BLaER1 (cell line): ENCODE results near the gene JAG2.
A peak's percentile ranks its signal among the peaks of the same experiment; 100 is the strongest.

Experiments used
- H3K27ac ChIP-seq: shearing (Covaris generic); formaldehyde crosslinking; 2 replicates; pipeline ENCODE4 v1.8.1; 2022
- H3K27me3 ChIP-seq: shearing (Covaris generic); formaldehyde crosslinking; 2 replicates; pipeline ENCODE4 v1.8.1; 2022
- H3K36me3 ChIP-seq: shearing (Covaris generic); formaldehyde crosslinking; 2 replicates; pipeline ENCODE4 v1.8.1; 2022
- H3K4me1 ChIP-seq: shearing (Covaris generic); formaldehyde crosslinking; 2 replicates; pipeline ENCODE4 v1.8.1; 2022
- H3K4me2 ChIP-seq: shearing (Covaris generic); formaldehyde crosslinking; 2 replicates; pipeline ENCODE4 v1.8.1; 2022
- H3K4me3 ChIP-seq: shearing (Covaris generic); formaldehyde crosslinking; 2 replicates; pipeline ENCODE4 v1.8.1; 2022
- H3K9ac ChIP-seq: shearing (Covaris generic); formaldehyde crosslinking; 2 replicates; pipeline ENCODE4 v1.8.1; 2022
- H3K9me3 ChIP-seq: shearing (Covaris generic); formaldehyde crosslinking; 2 replicates; pipeline ENCODE4 v1.8.1; 2022
- H4K20me1 ChIP-seq: shearing (Covaris generic); formaldehyde crosslinking; 2 replicates; pipeline ENCODE4 v1.8.1; 2022
- Cebpa-rat ChIP-seq: shearing (Covaris generic); IDR thresholded peaks from 2 replicates; pipeline ENCODE4 v1.8.1; 2022

The JAG2 gene

DNA sequence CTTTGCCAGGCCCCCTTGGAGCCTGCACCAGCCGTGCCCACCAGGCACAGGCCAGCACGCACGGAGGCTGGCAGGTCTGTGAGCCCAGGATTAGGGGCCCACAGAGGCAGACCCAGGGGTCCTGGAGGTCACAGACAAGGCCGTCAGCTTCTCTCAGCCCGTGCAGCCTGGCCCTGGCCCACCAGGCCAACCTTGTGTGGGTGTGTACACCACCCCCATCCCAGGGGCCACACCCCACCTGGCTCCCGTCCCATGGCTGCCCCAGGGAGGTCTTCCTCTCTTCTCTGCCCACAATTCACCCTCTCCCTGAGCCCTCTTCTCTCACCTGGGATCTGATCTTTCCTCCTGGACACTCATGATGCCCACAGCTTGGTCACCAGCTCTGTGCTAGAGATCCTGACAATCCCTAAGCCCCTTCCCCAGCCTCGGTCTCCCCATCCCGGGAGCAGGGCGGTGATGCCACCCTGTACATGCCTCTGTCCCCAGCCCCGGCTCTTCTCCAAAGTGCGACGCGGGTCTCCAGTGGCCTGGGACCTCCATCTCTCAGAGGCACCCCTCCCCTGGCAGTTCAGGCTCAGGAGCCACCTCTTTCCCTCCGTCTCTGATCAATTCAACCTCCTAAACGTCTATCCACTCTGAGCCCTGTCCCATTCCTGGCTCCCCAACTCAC lies 72.2 kb downstream of the JAG2 start:
- TF ChIP-seq Cebpa-rat, result no peak
- no peak overlapping the region for H3K4me2 ChIP-seq
- H3K4me1 ChIP-seq, result peaks cover 62% of the 10 kb centered on the region
- H3K9ac ChIP-seq, result no peak overlapping the region
- peaks cover 42% of the 10 kb centered on the region for H4K20me1 ChIP-seq
- H3K4me3 ChIP-seq, result no peak overlapping the region
- H3K36me3 ChIP-seq, result peaks cover 54% of the 10 kb centered on the region
- H3K27me3 ChIP-seq, result no peaks in the 10 kb centered on the region
- H3K27ac ChIP-seq, result no peak overlapping the region
- peaks cover 29% of the 10 kb centered on the region for H3K9me3 ChIP-seq

- Histone ChIP-seq H3K9me3 (peaks cover 19% of the 10 kb centered on the region), H3K4me3 (no peak overlapping the region), H3K27ac (no peak overlapping the region), H3K9ac (no peak overlapping the region), H4K20me1 (peaks cover 52% of the 10 kb centered on the region), H3K27me3 (no peaks in the 10 kb centered on the region), H3K36me3 (peaks cover 43% of the 10 kb centered on the region), H3K4me1 (peaks cover 67% of the 10 kb centered on the region), H3K4me2 (peak overlapping the region; percentile 97)
- TF ChIP-seq Cebpa-rat, result no peak
These were observed 73.3 kb downstream of the JAG2 start for GRCh38 chr14:105095236-105095805.

DNA sequence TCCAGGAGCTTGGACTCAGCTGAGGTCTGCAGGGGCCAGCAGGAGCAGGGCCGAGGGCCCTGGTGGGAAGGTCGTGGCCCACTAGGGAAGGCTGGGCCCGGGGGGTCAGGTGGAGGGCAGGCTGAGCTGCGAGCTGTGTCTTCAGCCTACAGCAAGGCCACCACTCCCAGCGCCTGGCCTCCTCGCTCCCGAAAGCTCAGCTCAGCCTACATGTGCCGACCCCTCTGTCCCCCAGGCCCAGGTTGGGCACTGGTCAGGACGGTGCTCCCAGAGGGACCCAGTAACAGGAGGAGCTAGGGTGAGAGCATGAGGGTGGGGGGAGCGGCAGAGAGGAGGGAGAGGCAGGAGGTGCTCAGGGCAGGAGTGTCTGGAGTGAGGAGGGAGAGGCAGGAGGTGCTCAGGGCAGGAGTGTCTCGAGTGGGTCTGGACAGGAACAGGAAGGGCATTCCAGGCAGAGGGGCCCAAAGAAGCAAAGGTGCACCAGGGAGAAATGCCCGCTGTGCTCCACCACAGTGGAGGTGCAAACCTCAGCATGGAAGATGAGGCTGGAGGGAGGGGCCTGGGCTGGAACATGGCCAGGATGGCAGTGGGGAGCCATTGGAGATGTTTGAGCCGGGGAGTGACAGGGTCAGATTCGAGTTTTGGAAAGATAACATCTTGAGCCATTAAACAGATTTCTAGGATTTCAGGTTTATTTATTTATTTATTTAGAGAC lies 74.2 kb downstream of the JAG2 start:
- TF ChIP-seq Cebpa-rat, result no peak
- peaks cover 77% of the 10 kb centered on the region for H3K4me1 ChIP-seq
- H3K4me2 ChIP-seq, result peak overlapping the region; percentile 97
- H3K27ac ChIP-seq, result peak overlapping the region; percentile 88
- H3K27me3 ChIP-seq, result no peaks in the 10 kb centered on the region
- H3K9ac ChIP-seq, result peak overlapping the region; percentile 83
- H3K36me3 ChIP-seq, result peaks cover 34% of the 10 kb centered on the region
- H3K9me3 ChIP-seq, result peaks cover 9% of the 10 kb centered on the region; the same call in 1 of the 2 replicates
- peaks cover 62% of the 10 kb centered on the region for H4K20me1 ChIP-seq
- peak overlapping the region; percentile 77 for H3K4me3 ChIP-seq

- Histone ChIP-seq H3K4me3 (peak overlapping the region; percentile 77), H3K36me3 (peaks cover 26% of the 10 kb centered on the region), H3K9ac (peak overlapping the region; percentile 83), H3K4me2 (peak overlapping the region; percentile 97), H4K20me1 (peaks cover 69% of the 10 kb centered on the region), H3K27ac (peak overlapping the region; percentile 88), H3K9me3 (peaks cover 4% of the 10 kb centered on the region; the same call in 1 of the 2 replicates), H3K4me1 (peaks cover 82% of the 10 kb centered on the region), H3K27me3 (peaks cover 3% of the 10 kb centered on the region; the same call in 1 of the 2 replicates)
- no peak for TF ChIP-seq Cebpa-rat
These were observed 75.0 kb downstream of the JAG2 start for GRCh38 chr14:105093431-105094192.

GRCh38 chr14:105093038-105093430 lies 75.5 kb downstream of the JAG2 start:
- no peaks in the 10 kb centered on the region for H3K9me3 ChIP-seq
- peaks cover 82% of the 10 kb centered on the region for H3K4me1 ChIP-seq
- peak overlapping the region; percentile 83 for H3K9ac ChIP-seq
- peaks cover 22% of the 10 kb centered on the region for H3K36me3 ChIP-seq
- no peak for TF ChIP-seq Cebpa-rat
- peak overlapping the region; percentile 97 for H3K4me2 ChIP-seq
- peak overlapping the region; percentile 77 for H3K4me3 ChIP-seq
- H3K27ac ChIP-seq, result peak overlapping the region; percentile 88
- peaks cover 9% of the 10 kb centered on the region; the same call in 1 of the 2 replicates for H3K27me3 ChIP-seq
- peaks cover 75% of the 10 kb centered on the region for H4K20me1 ChIP-seq

DNA sequence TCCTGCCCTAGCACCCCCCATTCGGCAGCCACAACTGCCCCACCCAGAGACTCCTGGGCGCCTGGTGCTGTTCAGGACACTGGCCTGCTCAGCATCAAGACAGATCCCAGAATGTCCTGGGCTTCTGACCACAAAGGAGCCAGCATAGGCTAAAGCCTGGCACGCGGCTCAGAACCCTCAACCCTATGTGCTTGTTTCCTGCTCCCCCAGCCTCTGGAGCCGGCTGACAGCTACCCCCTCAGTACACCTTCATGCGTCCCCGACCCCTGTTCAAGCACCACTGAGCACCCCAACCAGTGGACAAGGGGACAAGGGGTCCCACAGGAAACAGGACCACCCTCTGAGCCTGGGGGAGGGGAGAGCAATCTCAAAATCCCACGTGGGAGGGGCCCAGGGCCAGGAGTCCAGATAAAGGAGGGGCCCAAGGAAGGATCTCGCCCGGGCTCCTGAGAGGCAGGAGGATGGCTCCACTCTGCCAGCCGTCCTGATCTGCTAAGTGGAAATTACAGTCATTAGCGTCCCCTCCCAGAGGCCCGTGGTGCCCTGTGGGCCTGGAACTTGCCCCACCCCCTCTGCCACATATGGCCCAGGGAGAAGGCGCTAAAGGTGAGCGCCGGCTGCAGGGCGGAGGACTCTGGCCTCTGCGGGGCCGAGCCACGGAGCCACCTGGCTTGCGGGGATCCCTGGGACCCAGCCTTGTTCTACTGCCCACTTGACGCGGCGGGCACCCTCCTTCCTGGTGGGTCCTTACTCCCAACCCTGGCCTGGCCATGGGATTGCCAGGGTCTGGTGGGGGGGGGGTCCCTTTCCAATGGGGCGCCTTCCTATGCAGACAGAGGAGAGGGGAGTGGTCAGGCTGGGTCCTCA lies 76.2 kb downstream of the JAG2 start:
- Histone ChIP-seq H3K9me3 (no peaks in the 10 kb centered on the region), H3K27me3 (peaks cover 15% of the 10 kb centered on the region), H3K9ac (peak overlapping the region; percentile 83), H3K36me3 (peaks cover 18% of the 10 kb centered on the region), H3K4me3 (peak overlapping the region; percentile 77), H3K27ac (peak overlapping the region; percentile 88), H4K20me1 (peaks cover 75% of the 10 kb centered on the region), H3K4me1 (peaks cover 82% of the 10 kb centered on the region), H3K4me2 (peak overlapping the region; percentile 97)
- TF ChIP-seq Cebpa-rat, result no peak

DNA sequence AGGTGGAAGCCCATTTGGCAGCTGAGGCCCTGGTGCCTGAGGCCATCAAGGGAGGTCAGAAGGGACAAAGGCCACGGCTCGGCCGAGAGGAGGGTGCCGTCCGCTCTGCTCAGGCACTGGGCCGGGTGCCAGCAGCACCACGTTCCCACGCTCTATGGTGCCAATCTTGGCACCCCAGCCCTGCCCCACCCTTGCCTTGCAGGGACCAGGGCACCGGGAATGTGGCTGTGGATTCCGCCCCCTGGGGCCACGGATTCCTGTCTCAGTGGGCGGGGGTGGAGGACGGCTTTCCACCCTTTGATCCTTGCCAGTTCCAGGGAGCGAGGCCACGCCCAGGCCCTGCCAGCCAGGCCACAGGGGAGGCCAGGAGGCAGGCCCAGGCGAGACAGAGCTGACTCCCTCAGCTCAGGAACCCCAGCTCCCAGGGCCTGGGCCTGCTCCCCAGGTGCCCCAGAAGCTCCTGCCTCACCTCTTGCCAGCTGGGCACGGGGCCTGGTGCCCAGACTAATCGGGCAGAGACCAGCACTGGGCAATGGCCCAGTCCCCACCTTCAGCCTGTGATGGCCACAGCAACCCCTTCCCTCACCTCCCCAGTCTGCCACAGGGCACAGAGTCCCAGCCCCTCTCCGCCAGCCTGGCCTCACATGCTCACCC lies 76.9 kb downstream of the JAG2 start:
- no peak overlapping the region for H3K4me3 ChIP-seq
- H3K27me3 ChIP-seq, result peaks cover 21% of the 10 kb centered on the region
- H3K36me3 ChIP-seq, result peaks cover 18% of the 10 kb centered on the region
- H3K27ac ChIP-seq, result peak overlapping the region; percentile 88
- H3K9me3 ChIP-seq, result no peaks in the 10 kb centered on the region
- peak overlapping the region; percentile 97 for H3K4me2 ChIP-seq
- peaks cover 84% of the 10 kb centered on the region for H3K4me1 ChIP-seq
- peak overlapping the region; percentile 83; the same call in 1 of the 2 replicates for H3K9ac ChIP-seq
- peaks cover 74% of the 10 kb centered on the region for H4K20me1 ChIP-seq
- no peak for TF ChIP-seq Cebpa-rat

DNA sequence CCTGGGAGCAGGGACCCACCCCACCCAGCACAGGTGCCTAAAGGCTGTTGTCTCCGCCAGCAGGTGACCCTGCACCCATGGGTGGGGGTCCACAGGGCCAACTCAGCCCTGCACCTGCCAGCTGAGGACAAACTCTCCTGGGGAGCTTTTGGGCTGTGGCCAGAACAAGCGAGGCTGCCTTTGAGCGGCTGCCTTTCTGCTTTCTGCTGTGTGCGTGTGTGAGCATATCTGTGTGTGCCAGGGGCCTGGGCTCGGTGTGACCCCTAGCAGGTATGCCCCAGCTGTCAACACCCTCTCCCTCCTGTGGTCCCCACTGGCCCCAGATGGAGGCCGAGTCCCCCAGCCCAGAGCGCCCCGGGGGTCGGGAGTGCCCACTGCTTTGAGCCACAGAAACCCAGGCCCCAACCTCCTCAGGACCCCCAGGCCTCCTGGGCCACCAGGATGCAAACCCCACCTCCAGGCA lies 77.5 kb downstream of the JAG2 start:
- no peak overlapping the region for H3K9ac ChIP-seq
- H3K4me3 ChIP-seq, result no peak overlapping the region
- TF ChIP-seq Cebpa-rat, result no peak
- H3K4me1 ChIP-seq, result peaks cover 90% of the 10 kb centered on the region
- peak overlapping the region; percentile 97 for H3K4me2 ChIP-seq
- H3K27ac ChIP-seq, result no peak overlapping the region; the same call in 1 of the 2 replicates
- no peaks in the 10 kb centered on the region for H3K9me3 ChIP-seq
- H3K36me3 ChIP-seq, result peaks cover 12% of the 10 kb centered on the region
- peaks cover 21% of the 10 kb centered on the region for H3K27me3 ChIP-seq
- peaks cover 74% of the 10 kb centered on the region for H4K20me1 ChIP-seq
